ENCODE data around the gene NUDT10. TPM values are rescaled to one million over a fixed set of nuclear protein-coding genes. Genes with fewer than 3 reads are reported as not detected.
A peak's percentile ranks its signal among the peaks of the same experiment; 100 is the strongest.
"Not testable (repeated sequence)": the region's sequence is repeated elsewhere in the genome, so short reads cannot be mapped to it uniquely, and the experiment has no call there.

The NUDT10 gene
- 1 to 10 TPM in 3 of 6 experiments, under 1 TPM in 3; 0.31 to 1.9 (median 1.1) TPM for total RNA-seq
- long read RNA-seq, result 0 reads

DNA sequence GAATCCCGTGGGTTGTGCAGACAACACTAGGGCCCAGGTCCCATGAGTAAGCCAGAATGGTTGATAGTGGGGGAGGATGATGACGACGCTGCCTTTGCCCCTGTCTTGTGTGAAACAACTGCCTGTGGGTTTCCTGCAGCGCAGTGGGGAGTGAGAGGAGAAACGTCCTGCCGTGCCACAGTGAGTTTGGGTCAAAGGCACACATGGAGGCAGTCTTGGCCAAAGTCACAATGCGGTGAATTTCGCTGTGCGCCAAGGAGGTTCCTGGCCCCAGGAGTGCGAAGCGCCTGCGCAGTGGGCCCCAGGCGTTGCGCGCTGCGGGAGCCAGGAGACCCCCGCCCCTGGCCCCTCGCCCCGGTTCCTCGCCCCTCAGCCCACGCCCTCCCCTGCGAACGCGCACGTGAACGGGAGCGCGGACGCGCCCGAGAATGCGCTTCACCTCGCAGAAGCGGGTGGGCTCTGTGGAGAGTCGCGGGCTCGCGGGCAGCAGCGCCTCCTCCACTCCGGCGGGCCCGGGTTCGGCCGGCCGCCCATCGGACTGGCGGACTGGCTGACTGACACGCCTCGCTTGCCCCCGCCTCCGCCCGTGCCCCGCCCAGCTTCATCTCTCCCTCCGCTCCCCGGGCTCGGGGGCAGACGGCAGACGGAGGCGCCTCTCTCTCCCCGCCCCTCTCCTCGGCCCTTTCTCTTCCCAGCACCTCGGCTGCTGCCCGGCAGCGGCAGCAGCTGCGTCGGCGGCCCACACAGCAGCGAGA lies at the start of gene NUDT10:
NUDT10 (plus strand) TSS at position 635 of the 755 bp plus-strand sequence. CDS start 144 bp downstream, outside the sequence.
- Histone ChIP-seq H3K27me3 (peaks cover 0 to 19% of the 10 kb centered on the region in 2 donors), H3K36me3 (no peaks in the 10 kb centered on the region), H3K4me3 (peak within 1 kb of the TSS in 2 of 3 donors; percentile 12 to 24), H3K27ac (no peak within 1 kb of the TSS), H3K9me3 (no peaks in the 10 kb centered on the region), H3K4me1 (no peaks in the 10 kb centered on the region)
- TF ChIP-seq CTCF (IDR thresholded peaks at IDR 0.05) (no peak), POLR2A (IDR thresholded peaks at IDR 0.05) (no peak)
- intact Hi-C loops (cut with DNase I), result no loop called here
- peak; percentile 57 to 81 (median 74) for ATAC-seq
- 13% methylated on average over 1 of the region's 68 CpGs for WGBS (ENCODE audit: insufficient coverage, low coverage, low lambda C conversion rate, missing lambda C conversion rate)
- peak in 2 of 3 donors; percentile 50 to 56 for DNase-seq

DNA sequence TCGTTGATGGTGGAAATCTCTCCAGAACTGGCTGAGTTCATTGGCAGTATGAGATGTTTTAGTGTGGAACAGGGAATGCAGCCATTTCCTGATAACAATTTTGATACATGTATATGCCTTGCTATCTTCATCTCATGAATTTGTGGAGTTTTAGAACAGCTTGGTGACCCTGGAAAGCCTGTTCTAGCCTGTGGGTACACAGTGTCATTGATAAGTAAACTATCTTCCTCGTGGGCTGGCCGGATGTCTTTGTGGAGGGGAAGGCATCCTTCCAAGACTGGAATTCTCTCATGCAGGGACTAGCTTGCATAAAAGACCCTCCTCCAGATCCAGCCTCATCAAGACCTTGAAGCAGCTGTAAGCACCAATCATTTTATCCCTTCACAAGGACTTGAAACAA lies 40.2 kb upstream of the NUDT10 start:
- H3K27ac ChIP-seq, result no peak overlapping the region
- H3K4me1 ChIP-seq, result no peaks in the 10 kb centered on the region
- no peak overlapping the region for H3K4me3 ChIP-seq
- WGBS (ENCODE audit: insufficient coverage, low coverage, low lambda C conversion rate, missing lambda C conversion rate), result 32% methylated on average over 3 of the region's 3 CpGs
- H3K27me3 ChIP-seq, result no peaks in the 10 kb centered on the region
- no peaks in the 10 kb centered on the region for H3K36me3 ChIP-seq
- intact Hi-C loops (cut with DNase I), result no loop called here
- peak in 1 of 4 donors; percentile 53 for ATAC-seq
- no peak for DNase-seq
- no peak for TF ChIP-seq CTCF (IDR thresholded peaks at IDR 0.05)
- no peak for TF ChIP-seq POLR2A (IDR thresholded peaks at IDR 0.05)
- no peaks in the 10 kb centered on the region for H3K9me3 ChIP-seq

DNA sequence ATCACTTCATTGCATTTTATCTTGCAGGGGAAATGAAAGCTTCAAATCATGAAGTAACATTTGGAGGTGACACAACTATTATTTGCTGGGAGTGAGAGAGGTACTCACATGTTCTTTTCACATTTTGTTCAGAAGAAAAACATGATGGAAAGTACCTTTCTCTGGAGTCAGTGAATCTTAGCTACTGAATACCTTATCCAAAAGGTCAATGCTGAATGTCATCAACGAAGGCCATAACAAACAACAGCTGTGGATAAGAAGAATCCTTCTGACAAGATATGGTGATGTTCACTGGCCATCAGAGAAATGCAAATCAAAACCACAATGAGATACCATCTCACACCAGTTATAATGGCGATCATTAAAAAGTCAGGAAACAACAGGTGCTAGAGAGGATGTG lies 36.5 kb upstream of the NUDT10 start:
- no peak for DNase-seq
- Histone ChIP-seq H3K4me1 (no peaks in the 10 kb centered on the region), H3K27me3 (no peaks in the 10 kb centered on the region), H3K36me3 (no peaks in the 10 kb centered on the region), H3K4me3 (no peak overlapping the region), H3K27ac (no peak overlapping the region), H3K9me3 (no peaks in the 10 kb centered on the region)
- ATAC-seq, result no peak
- WGBS (ENCODE audit: insufficient coverage, low coverage, low lambda C conversion rate, missing lambda C conversion rate), result 56% methylated on average over 2 of the region's 2 CpGs
- intact Hi-C loops (cut with DNase I), result no loop called here
- TF ChIP-seq POLR2A (IDR thresholded peaks at IDR 0.05) (no peak), CTCF (IDR thresholded peaks at IDR 0.05) (no peak)

- Histone ChIP-seq H3K27ac (no peak overlapping the region), H3K4me1 (no peaks in the 10 kb centered on the region), H3K36me3 (no peaks in the 10 kb centered on the region), H3K4me3 (no peak overlapping the region), H3K27me3 (peaks cover 0 to 7% of the 10 kb centered on the region in 2 donors), H3K9me3 (no peaks in the 10 kb centered on the region)
- DNase-seq, result no peak
- ATAC-seq, result no peak
- WGBS (ENCODE audit: insufficient coverage, low coverage, low lambda C conversion rate, missing lambda C conversion rate), result 71% methylated on average over 1 of the region's 1 CpG
- TF ChIP-seq POLR2A (IDR thresholded peaks at IDR 0.05) (no peak), CTCF (IDR thresholded peaks at IDR 0.05) (no peak)
- intact Hi-C loops (cut with DNase I), result no loop called here
Observed at GRCh38 chrX:51316271-51316670, 16.4 kb upstream of the NUDT10 start.

DNA sequence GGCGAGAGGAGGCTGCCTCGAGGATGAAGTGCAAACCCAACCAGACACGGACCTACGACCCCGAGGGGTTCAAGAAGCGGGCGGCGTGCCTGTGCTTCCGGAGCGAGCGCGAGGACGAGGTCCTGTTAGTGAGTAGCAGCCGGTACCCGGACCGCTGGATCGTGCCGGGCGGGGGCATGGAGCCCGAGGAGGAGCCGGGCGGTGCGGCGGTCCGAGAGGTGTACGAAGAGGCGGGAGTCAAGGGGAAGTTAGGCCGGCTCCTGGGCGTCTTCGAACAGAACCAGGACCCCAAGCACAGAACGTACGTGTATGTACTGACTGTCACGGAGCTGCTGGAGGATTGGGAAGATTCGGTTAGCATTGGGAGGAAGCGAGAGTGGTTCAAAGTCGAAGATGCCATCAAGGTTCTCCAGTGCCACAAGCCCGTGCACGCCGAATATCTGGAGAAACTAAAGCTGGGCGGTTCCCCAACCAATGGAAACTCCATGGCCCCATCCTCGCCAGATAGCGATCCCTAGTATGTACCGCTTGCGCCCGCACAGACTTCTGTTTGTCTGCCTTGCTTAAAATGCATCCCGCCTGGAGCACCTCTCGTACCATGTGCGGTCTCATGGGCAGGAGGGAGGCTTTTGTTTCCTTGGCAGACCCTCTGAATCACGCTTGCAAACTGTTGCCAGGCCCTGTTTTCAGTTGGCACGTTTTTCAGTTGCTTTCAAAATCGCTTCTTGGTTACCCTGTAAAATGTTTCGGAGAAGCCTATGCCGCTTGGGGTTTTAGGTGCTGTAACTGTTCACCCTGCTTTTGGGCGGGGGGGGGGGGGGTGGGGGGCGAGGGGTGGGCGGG lies 542 bp downstream of the NUDT10 start:
- DNase-seq; H3K9me3 ChIP-seq; H3K36me3 ChIP-seq; intact Hi-C loops (cut with DNase I); H3K4me1 ChIP-seq; H3K27ac ChIP-seq: not testable (repeated sequence)
- 35% methylated on average over 4 of the region's 56 CpGs for WGBS (ENCODE audit: insufficient coverage, low coverage, low lambda C conversion rate, missing lambda C conversion rate)
- Histone ChIP-seq H3K4me3 (peak overlapping the region in 2 of 3 donors; percentile 12 to 24), H3K27me3 (peaks cover 0 to 19% of the 10 kb centered on the region in 2 donors)
- peak; percentile 16 to 29 (median 24) for ATAC-seq

Data from right lobe of liver (tissue), 6 donors.